Activated naive CD8-positive, alpha-beta T cell (primary cell): ENCODE data around the gene COL6A6.

Experiments
- H3K27ac Mint-ChIP-seq: one replicate; pipeline ENCODE4 v1.8.0; 2021; ENCODE audit warnings: mixed read lengths
- H3K27me3 Mint-ChIP-seq: one replicate; pipeline ENCODE4 v1.8.0; 2021; ENCODE audit warnings: mixed read lengths
- H3K36me3 Mint-ChIP-seq: one replicate; pipeline ENCODE4 v1.8.0; 2021; ENCODE audit warnings: mixed read lengths
- H3K4me1 Mint-ChIP-seq: one replicate; pipeline ENCODE4 v1.8.0; 2021; ENCODE audit warnings: low read depth, mixed read lengths
- H3K4me3 Mint-ChIP-seq: one replicate; pipeline ENCODE4 v1.8.0; 2021; ENCODE audit warnings: mild to moderate bottlenecking, mixed read lengths
- H3K9me3 Mint-ChIP-seq: one replicate; pipeline ENCODE4 v1.8.0; 2021; ENCODE audit warnings: low read depth, mixed read lengths

The COL6A6 gene

GRCh38 chr3:130557336-130558035 is 40.5 kb downstream of the COL6A6 start:
- Mint-ChIP-seq H3K4me1 (no peaks in the 10 kb centered on the region), H3K36me3 (peaks cover 4% of the 10 kb centered on the region)

GRCh38 chr3:130558366-130558765 is 41.4 kb downstream of the COL6A6 start:
- Mint-ChIP-seq H3K36me3 (peaks cover 4% of the 10 kb centered on the region), H3K4me3 (no peak overlapping the region), H3K27me3 (peaks cover 17% of the 10 kb centered on the region), H3K9me3 (no peaks in the 10 kb centered on the region), H3K4me1 (no peaks in the 10 kb centered on the region), H3K27ac (no peak overlapping the region)

More at GRCh38 chr3:130557336-130558035, 40.5 kb downstream of the COL6A6 start:
- H3K4me3 Mint-ChIP-seq: no peak overlapping the region
- no peak overlapping the region for H3K27ac Mint-ChIP-seq
- H3K9me3 Mint-ChIP-seq: no peaks in the 10 kb centered on the region
- peaks cover 17% of the 10 kb centered on the region for H3K27me3 Mint-ChIP-seq

- Mint-ChIP-seq H3K27ac (no peak overlapping the region), H3K4me3 (no peak overlapping the region), H3K27me3 (peaks cover 9% of the 10 kb centered on the region), H3K4me1 (no peaks in the 10 kb centered on the region), H3K36me3 (no peaks in the 10 kb centered on the region), H3K9me3 (no peaks in the 10 kb centered on the region)
These were observed 48.2 kb downstream of the COL6A6 start for GRCh38 chr3:130565224-130565623.
